Lung (tissue), 12 donors: Measurements from ENCODE around the gene PADI1. TPM values are rescaled to one million over a fixed set of nuclear protein-coding genes. Genes with fewer than 3 reads are reported as not detected.

Source experiments
- ATAC-seq: fragments of 200-7000 bp; cut with Tn5 transposase; one replicate; pipeline ENCODE4 v1.9.1; 2020; ENCODE audit warnings: moderate number of reproducible peaks; ENCODE audit not compliant: insufficient read depth, low FRiP score
- DNase-seq, 3 donors: peaks; one replicate each; pipeline ENCODE4 v3.0.0-alpha.2; 2013 to 2017
- H3K27ac ChIP-seq, 2 donors: one replicate each; pipeline ENCODE4 v1.5.1; 2013; ENCODE audit warnings: mild to moderate bottlenecking in 2 of 2, moderate library complexity in 2 of 2, control low read depth in 1 of 2, inconsistent platforms in 1 of 2, low read depth in 1 of 2, low read length in 1 of 2
- H3K27me3 ChIP-seq, 3 donors: one replicate each; pipeline ENCODE4 v1.5.1; 2013; ENCODE audit warnings: low read length in 2 of 3; ENCODE audit not compliant: control insufficient read depth in 3 of 3, insufficient read depth in 3 of 3
- H3K36me3 ChIP-seq, 4 donors: one replicate each; pipeline ENCODE4 v1.5.1; 2013; ENCODE audit warnings: low read length in 4 of 4, mild to moderate bottlenecking in 1 of 4, moderate library complexity in 1 of 4; ENCODE audit not compliant: control insufficient read depth in 4 of 4, insufficient read depth in 4 of 4
- H3K4me1 ChIP-seq, 5 donors: one replicate each; pipeline ENCODE4 v1.5.1; 2013; ENCODE audit warnings: low read length in 5 of 5, mild to moderate bottlenecking in 2 of 5, moderate library complexity in 1 of 5; ENCODE audit not compliant: control insufficient read depth in 5 of 5, insufficient read depth in 5 of 5
- H3K4me3 ChIP-seq: one replicate; pipeline ENCODE4 v1.5.1; 2013; ENCODE audit warnings: mild to moderate bottlenecking, control low read depth, moderate library complexity
- H3K9ac ChIP-seq, 2 donors: one replicate each; pipeline ENCODE4 v1.5.1; 2013; ENCODE audit warnings: low read length in 2 of 2, control low read depth in 1 of 2; ENCODE audit not compliant: insufficient read depth in 1 of 2
- H3K9me3 ChIP-seq, 4 donors: one replicate each; pipeline ENCODE4 v1.5.1; 2013; ENCODE audit warnings: low read length in 3 of 4, mild to moderate bottlenecking in 1 of 4, moderate library complexity in 1 of 4; ENCODE audit not compliant: control insufficient read depth in 4 of 4, insufficient read depth in 3 of 4
- WGBS, 2 donors: extraction: QIAGEN DNeasy Blood & Tissue Kit; methylation state at CpG; one replicate each; pipeline ENCODE4 v1.1.7; 2013; 5-methylcytosine and 5-hydroxymethylcytosine counted together
- polyA plus RNA-seq, 2 donors: library from polyadenylated mRNA; stranded (reverse); fragments of 200-250 nt; gene quantifications; one replicate each; pipeline ENCODE4 v1.2.1, GENCODE V29; 2013
- total RNA-seq, 2 donors: library from RNA; depleted of rRNA in 1 of 2; stranded (reverse); fragments of >200 nt in 1 of 2; gene quantifications; one replicate each; pipeline ENCODE4 v1.2.1, GENCODE V29; 2014 to 2021
- TF ChIP-seq, protein P1 (sequence below): IDR thresholded peaks from 2 replicates; pipeline ENCODE4 v1.5.1; 2012; ENCODE audit warnings: mild to moderate bottlenecking; ENCODE audit errors: control extremely low read depth, extremely low read depth
- donor health status: control.
- donor health status: control.
- donor health status: Bipolar disorder and iron deficiency.
- donor health status: healthy.
- donor health status: DM: yes; HTN: yes; CAD: no.

PADI1 gene
- total and polyA plus RNA-seq, 4 donors = 0.09 to 0.35 TPM; not detected in 2

- Histone ChIP-seq H3K4me3 (no peak overlapping the region), H3K9ac (no peak overlapping the region), H3K27ac (no peak overlapping the region), H3K27me3 (no peaks in the 10 kb centered on the region), H3K9me3 (peaks cover 0 to 3% (median 0%) of the 10 kb centered on the region in 4 donors), H3K4me1 (no peaks in the 10 kb centered on the region), H3K36me3 (no peaks in the 10 kb centered on the region)
- WGBS, 2 donors = 61 to 80% methylated on average over 4 of the region's 4 CpGs
- TF ChIP-seq, protein P1, sequence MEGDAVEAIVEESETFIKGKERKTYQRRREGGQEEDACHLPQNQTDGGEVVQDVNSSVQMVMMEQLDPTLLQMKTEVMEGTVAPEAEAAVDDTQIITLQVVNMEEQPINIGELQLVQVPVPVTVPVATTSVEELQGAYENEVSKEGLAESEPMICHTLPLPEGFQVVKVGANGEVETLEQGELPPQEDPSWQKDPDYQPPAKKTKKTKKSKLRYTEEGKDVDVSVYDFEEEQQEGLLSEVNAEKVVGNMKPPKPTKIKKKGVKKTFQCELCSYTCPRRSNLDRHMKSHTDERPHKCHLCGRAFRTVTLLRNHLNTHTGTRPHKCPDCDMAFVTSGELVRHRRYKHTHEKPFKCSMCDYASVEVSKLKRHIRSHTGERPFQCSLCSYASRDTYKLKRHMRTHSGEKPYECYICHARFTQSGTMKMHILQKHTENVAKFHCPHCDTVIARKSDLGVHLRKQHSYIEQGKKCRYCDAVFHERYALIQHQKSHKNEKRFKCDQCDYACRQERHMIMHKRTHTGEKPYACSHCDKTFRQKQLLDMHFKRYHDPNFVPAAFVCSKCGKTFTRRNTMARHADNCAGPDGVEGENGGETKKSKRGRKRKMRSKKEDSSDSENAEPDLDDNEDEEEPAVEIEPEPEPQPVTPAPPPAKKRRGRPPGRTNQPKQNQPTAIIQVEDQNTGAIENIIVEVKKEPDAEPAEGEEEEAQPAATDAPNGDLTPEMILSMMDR = no peak
- no peak for DNase-seq
- no peak for ATAC-seq
Observed at GRCh38 chr1:17191990-17192242, 13.0 kb upstream of the PADI1 start.

DNA sequence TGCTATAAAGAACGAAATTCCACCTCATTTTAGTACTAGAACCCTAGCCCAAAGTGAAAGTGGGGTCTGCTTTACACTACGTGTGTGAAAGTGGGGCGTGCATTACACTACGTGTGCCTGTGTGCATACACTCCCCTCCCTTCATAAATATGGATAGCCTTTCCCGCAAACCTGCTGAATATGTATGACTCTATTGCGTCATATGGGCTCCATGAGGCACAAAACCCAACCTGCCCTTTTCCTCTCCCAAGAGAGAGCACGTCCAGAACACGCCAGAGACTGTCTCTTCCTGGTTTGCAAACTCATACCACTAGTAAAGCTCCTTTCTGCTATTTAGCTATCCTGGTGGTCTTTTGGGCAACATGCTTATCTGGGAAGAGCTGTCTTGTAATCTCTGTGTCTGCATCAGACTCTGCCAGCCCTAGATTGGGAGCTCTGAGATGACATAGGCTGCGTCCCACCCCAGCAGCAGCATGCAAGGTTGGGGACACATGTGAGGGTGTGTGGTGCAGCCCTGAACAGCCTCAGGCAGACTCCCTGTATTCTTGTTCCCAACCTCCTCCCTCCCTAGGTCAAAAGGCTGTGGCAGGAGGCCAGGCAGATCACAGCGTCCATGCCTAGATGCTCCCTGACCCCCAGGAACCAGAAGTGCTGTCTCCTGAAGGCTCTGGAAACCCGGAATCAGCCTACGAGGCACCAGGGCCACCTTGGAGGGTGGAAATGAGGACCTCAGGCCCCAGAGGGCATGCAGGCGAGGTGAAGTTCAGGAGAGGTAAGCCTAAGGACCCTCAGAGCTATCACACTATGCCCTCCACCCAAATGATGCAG is 12.3 kb upstream of the PADI1 start:
- DNase-seq (no peak), ATAC-seq (no peak)
- Histone ChIP-seq H3K9me3 (peaks cover 0 to 3% (median 0%) of the 10 kb centered on the region in 4 donors), H3K27ac (no peak overlapping the region), H3K27me3 (no peaks in the 10 kb centered on the region), H3K4me3 (no peak overlapping the region), H3K36me3 (no peaks in the 10 kb centered on the region), H3K4me1 (no peaks in the 10 kb centered on the region), H3K9ac (no peak overlapping the region)
- TF ChIP-seq, protein P1 = no peak
- 71 to 72% methylated on average over 13 of the region's 13 CpGs for WGBS, 2 donors

DNA sequence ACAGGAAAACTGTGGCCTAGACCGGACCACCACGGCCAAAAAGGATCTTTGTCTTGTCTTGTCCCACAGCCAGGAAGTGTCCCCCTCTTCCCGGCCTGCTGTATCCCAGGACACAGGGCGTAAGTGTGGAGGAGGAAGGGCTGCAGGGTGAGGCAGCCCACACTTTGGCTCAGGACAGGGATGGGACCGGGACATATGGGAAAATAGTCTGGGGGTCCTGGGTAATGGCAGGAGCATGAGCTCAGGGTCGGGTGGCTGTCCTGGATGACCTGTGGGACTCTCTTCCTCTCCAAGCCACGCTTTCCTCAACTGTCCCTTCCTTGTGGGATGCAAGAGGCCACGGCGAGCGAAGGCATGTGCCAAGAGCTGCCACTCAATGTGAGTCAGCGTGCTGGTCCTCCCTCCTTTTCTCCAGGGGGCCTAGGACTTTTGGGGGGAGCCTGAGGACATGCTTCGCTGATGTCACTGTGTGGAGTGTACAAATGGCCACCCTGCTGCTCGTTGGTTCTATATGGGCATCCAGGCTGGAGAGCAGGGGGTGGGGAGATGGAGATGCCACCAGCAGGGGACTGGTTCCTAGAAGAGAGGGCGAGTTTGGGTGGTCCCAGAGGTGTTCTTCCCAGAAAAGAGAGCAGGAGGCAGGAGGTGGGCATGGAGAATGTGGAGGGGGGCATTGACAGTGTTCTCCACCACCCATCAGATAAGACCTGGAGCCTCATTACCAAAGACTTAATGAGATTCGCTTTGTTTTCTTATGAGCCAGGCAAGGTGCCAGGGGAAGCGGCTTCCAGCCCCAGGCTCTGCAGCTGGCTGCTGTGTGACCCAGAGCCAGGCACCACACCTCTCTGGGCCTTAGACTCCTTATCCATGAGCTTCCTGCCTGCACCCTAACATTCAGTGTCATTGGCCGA is 11.5 kb upstream of the PADI1 start:
- ATAC-seq (no peak), DNase-seq (no peak)
- Histone ChIP-seq H3K36me3 (no peaks in the 10 kb centered on the region), H3K9ac (no peak overlapping the region), H3K27me3 (no peaks in the 10 kb centered on the region), H3K4me1 (no peaks in the 10 kb centered on the region), H3K9me3 (no peaks in the 10 kb centered on the region), H3K4me3 (no peak overlapping the region), H3K27ac (no peak overlapping the region)
- TF ChIP-seq, protein P1 = no peak
- 78 to 83% methylated on average over 17 of the region's 17 CpGs for WGBS, 2 donors
